Mucosa of descending colon (tissue), 3 donors: ENCODE data around the gene PTGDS. TPM values are rescaled to one million over a fixed set of nuclear protein-coding genes. Genes with fewer than 3 reads are reported as not detected.

Experiments used
- ATAC-seq: fragments of 200-7000 bp; cut with Tn5 transposase; one replicate; pipeline ENCODE4 v1.9.1; 2020; ENCODE audit warnings: mild to moderate bottlenecking, moderate library complexity
- DNase-seq, 3 donors: peaks; one replicate each; pipeline ENCODE4 v3.0.0-alpha.2; 2020
- H3K36me3 ChIP-seq: fragments of 200-600 bp; one replicate; pipeline ENCODE4 v1.8.0; 2021; ENCODE audit warnings: low read depth, mild to moderate bottlenecking
- H3K4me1 ChIP-seq: fragments of 200-600 bp; one replicate; pipeline ENCODE4 v1.8.0; 2021; ENCODE audit warnings: low read depth, mild to moderate bottlenecking
- H3K4me3 ChIP-seq: fragments of 200-600 bp; one replicate; pipeline ENCODE4 v1.8.0; 2021; ENCODE audit warnings: mild to moderate bottlenecking
- H3K9me3 ChIP-seq: fragments of 200-600 bp; one replicate; pipeline ENCODE4 v1.8.0; 2021; ENCODE audit warnings: mild to moderate bottlenecking
- intact Hi-C, 2 donors: fragments of 100-400 bp; cut with DNase I in 1 of 2; cut with micrococcal nuclease in 1 of 2; formaldehyde crosslinking; loops; one replicate each; pipeline versions ENCODE4 v1.11.0 to v1.11.1; 2022; cut with DNase I, micrococcal nuclease
- total RNA-seq, 3 donors: library from RNA; stranded (reverse); fragmentation: NEBNext Ultra II Directional in 2 of 3; extraction: Animal tissue kit (Norgen Biotek cat#: 25700) in 2 of 3; gene quantifications; one replicate each; pipeline versions ENCODE4 v1.2.1 to v1.2.4, GENCODE V29; 2021 to 2023
- TF ChIP-seq, protein P1 (sequence below): fragments of 200-600 bp; IDR thresholded peaks from one replicate; pipeline ENCODE4 v1.8.0; 2022; ENCODE audit warnings: antibody characterized with exemption, mild to moderate bottlenecking
- donor health status: DM: no; HTN: no; CAD: no; lungs with moderate emphysema.
- donor health status: DM: no; HTN: no; CAD: no.
- donor health status: DM: no; HTN: yes; CAD: no.

Gene PTGDS
- total RNA-seq, 3 donors from 2014 or later, result 2.5 to 45.4 (median 16.1) TPM

DNA sequence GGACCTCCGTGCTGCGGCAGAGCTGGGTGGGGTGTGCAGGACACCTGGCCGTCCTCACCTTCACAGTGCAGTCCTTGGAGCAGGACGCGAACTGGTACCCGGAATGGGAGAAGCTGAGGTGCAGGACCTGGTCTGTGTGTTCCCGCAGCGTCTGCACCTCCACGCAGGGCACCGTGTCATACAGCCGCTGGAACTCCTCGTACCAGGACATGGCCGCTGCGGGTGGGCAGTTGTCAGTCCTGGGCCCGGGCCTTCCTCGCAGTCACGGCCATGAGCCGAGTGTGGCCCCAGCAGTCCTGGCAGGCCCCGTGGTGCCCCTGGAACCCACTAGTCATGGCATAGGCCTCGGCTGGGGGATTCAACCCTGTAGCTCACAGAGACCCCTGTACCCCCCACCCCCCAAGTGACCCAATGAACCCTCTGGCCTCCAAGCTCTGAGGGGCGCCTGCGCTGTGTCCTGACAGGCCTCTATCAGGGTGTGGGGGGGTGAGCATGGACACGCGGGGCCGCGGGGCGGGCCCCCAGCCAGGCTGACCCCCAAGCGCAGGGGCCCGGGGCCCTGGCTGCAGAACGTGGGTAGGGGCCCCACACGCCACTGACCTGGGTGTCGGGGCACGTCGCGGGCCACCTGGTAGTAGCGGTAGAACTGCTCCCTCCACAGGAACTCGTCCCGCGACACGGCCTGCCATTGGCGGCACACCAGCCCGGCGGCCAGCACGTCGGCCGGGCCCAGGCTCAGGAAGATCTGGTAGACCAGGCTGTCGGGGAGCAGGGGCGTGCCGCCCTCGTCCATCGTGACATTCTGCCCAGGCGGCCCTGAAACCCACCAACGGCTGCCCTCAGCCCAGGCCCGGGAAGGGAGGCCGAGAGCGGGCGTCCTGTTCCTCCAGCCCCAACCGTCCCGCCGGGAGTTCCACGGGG, 33.8 kb upstream of the PTGDS start:
- intact Hi-C loops, result no loop called here
- peak overlapping the region; percentile 95 for H3K4me3 ChIP-seq
- peak; percentile 24 for ATAC-seq
- no peaks in the 10 kb centered on the region for H3K9me3 ChIP-seq
- H3K4me1 ChIP-seq, result peaks cover 22% of the 10 kb centered on the region
- DNase-seq, result peak; percentile 55 to 80 (median 70)
- H3K36me3 ChIP-seq, result peaks cover 20% of the 10 kb centered on the region
- TF ChIP-seq, protein P1, sequence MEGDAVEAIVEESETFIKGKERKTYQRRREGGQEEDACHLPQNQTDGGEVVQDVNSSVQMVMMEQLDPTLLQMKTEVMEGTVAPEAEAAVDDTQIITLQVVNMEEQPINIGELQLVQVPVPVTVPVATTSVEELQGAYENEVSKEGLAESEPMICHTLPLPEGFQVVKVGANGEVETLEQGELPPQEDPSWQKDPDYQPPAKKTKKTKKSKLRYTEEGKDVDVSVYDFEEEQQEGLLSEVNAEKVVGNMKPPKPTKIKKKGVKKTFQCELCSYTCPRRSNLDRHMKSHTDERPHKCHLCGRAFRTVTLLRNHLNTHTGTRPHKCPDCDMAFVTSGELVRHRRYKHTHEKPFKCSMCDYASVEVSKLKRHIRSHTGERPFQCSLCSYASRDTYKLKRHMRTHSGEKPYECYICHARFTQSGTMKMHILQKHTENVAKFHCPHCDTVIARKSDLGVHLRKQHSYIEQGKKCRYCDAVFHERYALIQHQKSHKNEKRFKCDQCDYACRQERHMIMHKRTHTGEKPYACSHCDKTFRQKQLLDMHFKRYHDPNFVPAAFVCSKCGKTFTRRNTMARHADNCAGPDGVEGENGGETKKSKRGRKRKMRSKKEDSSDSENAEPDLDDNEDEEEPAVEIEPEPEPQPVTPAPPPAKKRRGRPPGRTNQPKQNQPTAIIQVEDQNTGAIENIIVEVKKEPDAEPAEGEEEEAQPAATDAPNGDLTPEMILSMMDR, result no peak

GRCh38 chr9:136944212-136944518, 33.1 kb upstream of the PTGDS start:
- ATAC-seq (peak; percentile 41), DNase-seq (no peak)
- TF ChIP-seq, protein P1, result no peak
- Histone ChIP-seq H3K4me1 (peaks cover 28% of the 10 kb centered on the region), H3K36me3 (peaks cover 20% of the 10 kb centered on the region), H3K9me3 (no peaks in the 10 kb centered on the region), H3K4me3 (peak overlapping the region; percentile 95)
- intact Hi-C loops, result no loop called here

- H3K9me3 ChIP-seq, result no peaks in the 10 kb centered on the region
- DNase-seq, result peak; percentile 92 to 98 (median 97)
- peaks cover 20% of the 10 kb centered on the region for H3K36me3 ChIP-seq
- peak; percentile 87 for ATAC-seq
- H3K4me3 ChIP-seq, result peak within 1 kb of the TSS; percentile 95
- TF ChIP-seq, protein P1, result peak; percentile 98
- intact Hi-C loops, result no loop called here
- H3K4me1 ChIP-seq, result peaks cover 30% of the 10 kb centered on the region
Measured at GRCh38 chr9:136944519-136945332, 32.6 kb upstream of the PTGDS start, which contains the start of the genes C8G and FBXW5. TSS of gene C8G (plus strand) at chr9:136945243. CDS start at chr9:136945321, 78 bp downstream. TSS of gene FBXW5 (minus strand) at chr9:136944738. CDS start at chr9:136944083, 655 bp downstream.

GRCh38 chr9:136945333-136946227, 31.7 kb upstream of the PTGDS start:
- TF ChIP-seq, protein P1, result no peak
- DNase-seq (peak in 2 of 3 donors; percentile 55 to 79), ATAC-seq (no peak)
- H3K4me1 ChIP-seq, result peaks cover 37% of the 10 kb centered on the region
- intact Hi-C loops, result no loop called here
- H3K9me3 ChIP-seq, result no peaks in the 10 kb centered on the region
- no peak overlapping the region for H3K4me3 ChIP-seq
- peaks cover 17% of the 10 kb centered on the region for H3K36me3 ChIP-seq
